ENCODE results near the gene AJM1.

DNA sequence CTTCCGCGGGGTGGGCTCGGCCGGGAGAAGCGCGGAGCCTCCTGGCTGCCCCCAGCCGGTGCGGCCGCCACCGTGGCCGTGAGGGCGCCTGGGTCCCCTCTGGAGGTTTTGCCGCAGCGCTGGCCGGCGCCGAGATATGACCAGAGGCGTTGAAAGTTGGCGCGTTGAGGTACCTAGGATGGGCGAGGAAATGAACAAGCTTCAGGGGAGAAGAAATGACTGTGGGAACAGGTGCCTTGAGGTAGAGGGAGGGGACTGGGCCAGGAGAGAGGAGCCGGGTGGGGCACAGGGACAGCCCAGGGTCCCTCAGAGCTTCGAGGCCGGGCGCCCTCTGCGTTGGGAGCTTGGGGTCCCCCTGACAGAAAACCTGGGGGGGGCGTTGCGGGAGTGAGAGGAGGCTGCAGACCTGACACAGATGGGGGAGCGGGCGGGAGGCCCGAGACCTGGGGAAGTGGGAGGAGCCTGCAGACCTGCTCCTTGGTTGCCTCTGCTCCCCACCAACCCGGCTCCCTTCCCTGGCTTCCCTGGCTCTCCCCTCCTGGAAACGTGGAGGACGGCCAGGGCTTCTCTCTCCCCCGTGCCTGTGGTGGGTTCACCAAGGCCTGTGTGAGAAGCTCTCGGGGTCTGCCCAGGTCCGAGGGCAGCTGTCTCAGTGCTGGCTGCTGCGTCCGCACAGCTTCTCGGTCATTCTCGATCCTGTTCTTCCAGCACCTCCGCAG, 20.3 kb upstream of the AJM1 start:
- no peak for TF ChIP-seq ZFP3 (CRISPR knock-in tag; IDR thresholded peaks at IDR 0.05)
- TF ChIP-seq, protein P1, sequence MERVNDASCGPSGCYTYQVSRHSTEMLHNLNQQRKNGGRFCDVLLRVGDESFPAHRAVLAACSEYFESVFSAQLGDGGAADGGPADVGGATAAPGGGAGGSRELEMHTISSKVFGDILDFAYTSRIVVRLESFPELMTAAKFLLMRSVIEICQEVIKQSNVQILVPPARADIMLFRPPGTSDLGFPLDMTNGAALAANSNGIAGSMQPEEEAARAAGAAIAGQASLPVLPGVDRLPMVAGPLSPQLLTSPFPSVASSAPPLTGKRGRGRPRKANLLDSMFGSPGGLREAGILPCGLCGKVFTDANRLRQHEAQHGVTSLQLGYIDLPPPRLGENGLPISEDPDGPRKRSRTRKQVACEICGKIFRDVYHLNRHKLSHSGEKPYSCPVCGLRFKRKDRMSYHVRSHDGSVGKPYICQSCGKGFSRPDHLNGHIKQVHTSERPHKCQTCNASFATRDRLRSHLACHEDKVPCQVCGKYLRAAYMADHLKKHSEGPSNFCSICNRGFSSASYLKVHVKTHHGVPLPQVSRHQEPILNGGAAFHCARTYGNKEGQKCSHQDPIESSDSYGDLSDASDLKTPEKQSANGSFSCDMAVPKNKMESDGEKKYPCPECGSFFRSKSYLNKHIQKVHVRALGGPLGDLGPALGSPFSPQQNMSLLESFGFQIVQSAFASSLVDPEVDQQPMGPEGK (CRISPR knock-in tag; IDR thresholded peaks at IDR 0.05; ENCODE audit: borderline replicate concordance), result no peak
- TF ChIP-seq, protein P2, sequence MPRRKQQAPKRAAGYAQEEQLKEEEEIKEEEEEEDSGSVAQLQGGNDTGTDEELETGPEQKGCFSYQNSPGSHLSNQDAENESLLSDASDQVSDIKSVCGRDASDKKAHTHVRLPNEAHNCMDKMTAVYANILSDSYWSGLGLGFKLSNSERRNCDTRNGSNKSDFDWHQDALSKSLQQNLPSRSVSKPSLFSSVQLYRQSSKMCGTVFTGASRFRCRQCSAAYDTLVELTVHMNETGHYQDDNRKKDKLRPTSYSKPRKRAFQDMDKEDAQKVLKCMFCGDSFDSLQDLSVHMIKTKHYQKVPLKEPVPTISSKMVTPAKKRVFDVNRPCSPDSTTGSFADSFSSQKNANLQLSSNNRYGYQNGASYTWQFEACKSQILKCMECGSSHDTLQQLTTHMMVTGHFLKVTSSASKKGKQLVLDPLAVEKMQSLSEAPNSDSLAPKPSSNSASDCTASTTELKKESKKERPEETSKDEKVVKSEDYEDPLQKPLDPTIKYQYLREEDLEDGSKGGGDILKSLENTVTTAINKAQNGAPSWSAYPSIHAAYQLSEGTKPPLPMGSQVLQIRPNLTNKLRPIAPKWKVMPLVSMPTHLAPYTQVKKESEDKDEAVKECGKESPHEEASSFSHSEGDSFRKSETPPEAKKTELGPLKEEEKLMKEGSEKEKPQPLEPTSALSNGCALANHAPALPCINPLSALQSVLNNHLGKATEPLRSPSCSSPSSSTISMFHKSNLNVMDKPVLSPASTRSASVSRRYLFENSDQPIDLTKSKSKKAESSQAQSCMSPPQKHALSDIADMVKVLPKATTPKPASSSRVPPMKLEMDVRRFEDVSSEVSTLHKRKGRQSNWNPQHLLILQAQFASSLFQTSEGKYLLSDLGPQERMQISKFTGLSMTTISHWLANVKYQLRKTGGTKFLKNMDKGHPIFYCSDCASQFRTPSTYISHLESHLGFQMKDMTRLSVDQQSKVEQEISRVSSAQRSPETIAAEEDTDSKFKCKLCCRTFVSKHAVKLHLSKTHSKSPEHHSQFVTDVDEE (CRISPR knock-in tag; IDR thresholded peaks at IDR 0.05), result no peak
- TF ChIP-seq ZFP30 (CRISPR knock-in tag; IDR thresholded peaks at IDR 0.05), result no peak
- no peak for TF ChIP-seq ISL1 (CRISPR knock-in tag; IDR thresholded peaks at IDR 0.05)
- TF ChIP-seq, protein P3, sequence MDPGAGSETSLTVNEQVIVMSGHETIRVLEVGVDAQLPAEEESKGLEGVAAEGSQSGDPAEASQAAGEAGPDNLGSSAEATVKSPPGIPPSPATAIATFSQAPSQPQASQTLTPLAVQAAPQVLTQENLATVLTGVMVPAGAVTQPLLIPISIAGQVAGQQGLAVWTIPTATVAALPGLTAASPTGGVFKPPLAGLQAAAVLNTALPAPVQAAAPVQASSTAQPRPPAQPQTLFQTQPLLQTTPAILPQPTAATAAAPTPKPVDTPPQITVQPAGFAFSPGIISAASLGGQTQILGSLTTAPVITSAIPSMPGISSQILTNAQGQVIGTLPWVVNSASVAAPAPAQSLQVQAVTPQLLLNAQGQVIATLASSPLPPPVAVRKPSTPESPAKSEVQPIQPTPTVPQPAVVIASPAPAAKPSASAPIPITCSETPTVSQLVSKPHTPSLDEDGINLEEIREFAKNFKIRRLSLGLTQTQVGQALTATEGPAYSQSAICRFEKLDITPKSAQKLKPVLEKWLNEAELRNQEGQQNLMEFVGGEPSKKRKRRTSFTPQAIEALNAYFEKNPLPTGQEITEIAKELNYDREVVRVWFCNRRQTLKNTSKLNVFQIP (CRISPR knock-in tag; IDR thresholded peaks at IDR 0.05; ENCODE audit: borderline replicate concordance, low read depth), result no peak
- no peak for TF ChIP-seq ARNTL (CRISPR knock-in tag; IDR thresholded peaks at IDR 0.05; ENCODE audit: borderline replicate concordance, low read depth)
- TF ChIP-seq BACH2 (CRISPR knock-in tag; IDR thresholded peaks at IDR 0.05; ENCODE audit: borderline replicate concordance), result no peak
- no peak for TF ChIP-seq ZNF8 (CRISPR knock-in tag; IDR thresholded peaks at IDR 0.05)
- TF ChIP-seq TCF4 (CRISPR knock-in tag; IDR thresholded peaks at IDR 0.05; ENCODE audit: borderline replicate concordance), result no peak

Measured in SK-N-SH treated with all-trans-retinoic acid at 6 μM for 48 hours (cell line).